CD4-positive, alpha-beta T cell treated with Interleukin-15 for 4 hours (primary cell): ENCODE data around the gene MOB3B.
"Not testable (repeated sequence)": the region's sequence is repeated elsewhere in the genome, so short reads cannot be mapped to it uniquely, and the experiment has no call there.

ENCODE experiments used
- DNase-seq: peaks from one replicate; pipeline ENCODE4 v3.0.0-alpha.2; 2020; ENCODE audit warnings: low spot score

The MOB3B gene

GRCh38 chr9:27518809-27519208 is 10.8 kb downstream of the MOB3B start:
- DNase-seq, result no peak

- DNase-seq, result no peak
Observed at GRCh38 chr9:27518006-27518405, 11.6 kb downstream of the MOB3B start.

- no peak for DNase-seq
Observed at GRCh38 chr9:27514551-27514950, 15.1 kb downstream of the MOB3B start.

- DNase-seq, result no peak
Observed at GRCh38 chr9:27511771-27512170, 17.8 kb downstream of the MOB3B start.

GRCh38 chr9:27510780-27511179 is 18.8 kb downstream of the MOB3B start:
- DNase-seq, result no peak

GRCh38 chr9:27506981-27507380 is 22.6 kb downstream of the MOB3B start:
- DNase-seq, result no peak

- DNase-seq, result no peak
Observed at GRCh38 chr9:27505744-27506161, 23.9 kb downstream of the MOB3B start.

- DNase-seq, result no peak
Observed at GRCh38 chr9:27504259-27504658, 25.4 kb downstream of the MOB3B start.

GRCh38 chr9:27503623-27504022 is 26.0 kb downstream of the MOB3B start:
- DNase-seq, result no peak

GRCh38 chr9:27500902-27501301 is 28.7 kb downstream of the MOB3B start:
- DNase-seq, result not testable (repeated sequence)

- DNase-seq, result no peak
Observed at GRCh38 chr9:27499451-27499850, 30.2 kb downstream of the MOB3B start.

- no peak for DNase-seq
Observed at GRCh38 chr9:27497883-27498417, 31.7 kb downstream of the MOB3B start.

GRCh38 chr9:27496135-27496504 is 33.5 kb downstream of the MOB3B start:
- no peak for DNase-seq

- DNase-seq, result no peak
Observed at GRCh38 chr9:27495480-27496134, 34.0 kb downstream of the MOB3B start.

- DNase-seq, result no peak
Observed at GRCh38 chr9:27491154-27491553, 38.5 kb downstream of the MOB3B start.

- no peak for DNase-seq
Observed at GRCh38 chr9:27489087-27489876, 40.3 kb downstream of the MOB3B start.

- no peak for DNase-seq
Observed at GRCh38 chr9:27487927-27488326, 41.7 kb downstream of the MOB3B start.

GRCh38 chr9:27487128-27487640 is 42.4 kb downstream of the MOB3B start:
- DNase-seq, result no peak

GRCh38 chr9:27485158-27485557 is 44.5 kb downstream of the MOB3B start:
- no peak for DNase-seq

GRCh38 chr9:27483576-27483975 is 46.0 kb downstream of the MOB3B start:
- DNase-seq, result no peak

- DNase-seq, result no peak
Observed at GRCh38 chr9:27482709-27483108, 46.9 kb downstream of the MOB3B start.

- DNase-seq, result no peak
Observed at GRCh38 chr9:27478322-27478721, 51.3 kb downstream of the MOB3B start.

GRCh38 chr9:27476870-27477515 is 52.6 kb downstream of the MOB3B start:
- DNase-seq, result no peak
